Mononuclear cell (primary cell): ENCODE measurements around the gene NME4. TPM values are rescaled to one million over a fixed set of nuclear protein-coding genes. Genes with fewer than 3 reads are reported as not detected.
"Not testable (repeated sequence)": the region's sequence is repeated elsewhere in the genome, so short reads cannot be mapped to it uniquely, and the experiment has no call there.

Experiments used
- H3K27me3 ChIP-seq: 2 replicates; pipeline ENCODE4 v1.6.0; 2011; ENCODE audit warnings: low read length, control low read depth; ENCODE audit not compliant: insufficient read depth
- H3K4me1 ChIP-seq: 2 replicates; pipeline ENCODE4 v1.5.1; 2011; ENCODE audit warnings: mild to moderate bottlenecking, low read length, control low read depth; ENCODE audit not compliant: insufficient read depth
- H3K4me3 ChIP-seq: 2 replicates; pipeline ENCODE4 v1.5.1; 2011; ENCODE audit warnings: mild to moderate bottlenecking, low read length, moderate library complexity
- H3K9me3 ChIP-seq: 2 replicates; pipeline ENCODE4 v1.5.1; 2011; ENCODE audit warnings: low read depth, mild to moderate bottlenecking, control low read depth, low read length
- total RNA-seq: library from RNA; depleted of rRNA; stranded (reverse); fragments of >200 nt; gene quantifications from one replicate; pipeline ENCODE4 v1.2.3, GENCODE V29; 2012

The NME4 gene
- total RNA-seq, 1 donor = 15.0 TPM

GRCh38 chr16:398561-399339, 1.8 kb downstream of the NME4 start:
- Histone ChIP-seq H3K27me3 (no peaks in the 10 kb centered on the region), H3K4me3 (no peak overlapping the region), H3K4me1 (peaks cover 29% of the 10 kb centered on the region), H3K9me3 (no peaks in the 10 kb centered on the region)

GRCh38 chr16:399340-400019, 2.5 kb downstream of the NME4 start:
- H3K9me3 ChIP-seq = no peaks in the 10 kb centered on the region
- peaks cover 29% of the 10 kb centered on the region for H3K4me1 ChIP-seq
- H3K27me3 ChIP-seq = no peaks in the 10 kb centered on the region
- no peak overlapping the region for H3K4me3 ChIP-seq

- Histone ChIP-seq H3K4me3 (peak overlapping the region; percentile 83), H3K9me3 (no peaks in the 10 kb centered on the region), H3K4me1 (peaks cover 29% of the 10 kb centered on the region)
Measured at GRCh38 chr16:400061-400591, 3.1 kb downstream of the NME4 start.

GRCh38 chr16:401468-402348, 4.7 kb downstream of the NME4 start, which contains the start of gene DECR2:
Gene DECR2 (plus strand): TSS chr16:401885. CDS start chr16:401964, 79 bp downstream.
- H3K27me3 ChIP-seq = no peaks in the 10 kb centered on the region
- no peaks in the 10 kb centered on the region for H3K9me3 ChIP-seq
- peaks cover 22% of the 10 kb centered on the region for H3K4me1 ChIP-seq
- H3K4me3 ChIP-seq = peak within 1 kb of the TSS; percentile 83

More at GRCh38 chr16:400061-400591, 3.1 kb downstream of the NME4 start:
- no peaks in the 10 kb centered on the region for H3K27me3 ChIP-seq

- H3K4me1 ChIP-seq = peaks cover 14% of the 10 kb centered on the region
- H3K4me3 ChIP-seq = no peak overlapping the region
- H3K27me3 ChIP-seq = no peaks in the 10 kb centered on the region
- no peaks in the 10 kb centered on the region for H3K9me3 ChIP-seq
Measured at GRCh38 chr16:404971-405486, 8.0 kb downstream of the NME4 start.

DNA sequence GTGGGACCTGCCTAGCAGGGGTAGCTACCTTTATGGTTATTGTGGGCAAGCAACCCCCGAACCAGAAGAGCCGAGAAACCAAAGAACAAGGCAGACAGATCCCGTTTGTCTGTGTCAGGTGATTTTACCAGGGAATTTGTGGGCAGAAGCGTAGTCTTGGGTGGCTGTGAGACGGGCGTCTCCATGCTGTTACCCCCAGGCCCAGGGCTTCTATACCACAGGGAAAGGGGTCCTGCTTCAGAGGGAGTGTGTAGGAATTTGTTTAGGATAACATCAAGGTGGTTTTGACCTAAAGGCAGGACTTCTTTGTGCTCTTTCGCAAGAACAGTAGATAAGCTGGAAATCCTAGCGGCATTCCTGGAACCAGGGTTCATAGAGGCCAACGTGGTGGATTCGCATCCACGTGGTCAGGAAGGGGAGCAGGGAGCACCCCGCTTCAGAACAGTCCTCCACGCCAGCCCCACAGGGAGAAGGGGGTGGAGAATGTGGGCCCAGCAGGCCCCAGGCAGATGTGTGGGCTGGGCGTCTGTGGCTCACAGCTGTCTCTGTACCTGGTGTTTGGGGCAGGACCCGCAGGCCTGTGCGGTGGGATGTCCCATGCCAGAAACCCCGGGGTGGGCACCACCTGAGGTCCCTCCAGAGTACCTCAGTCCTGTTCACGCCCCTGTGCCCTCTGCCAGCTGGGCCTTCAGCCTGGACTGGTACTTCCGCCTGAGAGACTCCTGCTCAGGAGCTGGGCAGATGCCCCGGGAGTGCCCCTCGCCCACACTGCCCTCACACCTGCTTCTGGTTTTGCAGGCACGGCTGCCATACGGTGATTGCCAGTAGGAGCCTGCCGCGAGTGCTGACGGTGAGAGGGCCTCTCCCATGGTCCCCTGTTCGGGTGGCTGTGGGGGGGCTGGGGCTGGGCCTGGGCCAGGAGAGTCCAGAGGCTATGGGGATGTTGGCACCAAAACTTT, 8.8 kb downstream of the NME4 start:
- Histone ChIP-seq H3K4me1 (peaks cover 6% of the 10 kb centered on the region), H3K4me3 (no peak overlapping the region), H3K27me3 (no peaks in the 10 kb centered on the region), H3K9me3 (no peaks in the 10 kb centered on the region)

GRCh38 chr16:407253-407652, 10.3 kb downstream of the NME4 start:
- no peaks in the 10 kb centered on the region for H3K27me3 ChIP-seq
- peaks cover 2% of the 10 kb centered on the region for H3K4me1 ChIP-seq
- H3K9me3 ChIP-seq = no peaks in the 10 kb centered on the region
- no peak overlapping the region for H3K4me3 ChIP-seq

DNA sequence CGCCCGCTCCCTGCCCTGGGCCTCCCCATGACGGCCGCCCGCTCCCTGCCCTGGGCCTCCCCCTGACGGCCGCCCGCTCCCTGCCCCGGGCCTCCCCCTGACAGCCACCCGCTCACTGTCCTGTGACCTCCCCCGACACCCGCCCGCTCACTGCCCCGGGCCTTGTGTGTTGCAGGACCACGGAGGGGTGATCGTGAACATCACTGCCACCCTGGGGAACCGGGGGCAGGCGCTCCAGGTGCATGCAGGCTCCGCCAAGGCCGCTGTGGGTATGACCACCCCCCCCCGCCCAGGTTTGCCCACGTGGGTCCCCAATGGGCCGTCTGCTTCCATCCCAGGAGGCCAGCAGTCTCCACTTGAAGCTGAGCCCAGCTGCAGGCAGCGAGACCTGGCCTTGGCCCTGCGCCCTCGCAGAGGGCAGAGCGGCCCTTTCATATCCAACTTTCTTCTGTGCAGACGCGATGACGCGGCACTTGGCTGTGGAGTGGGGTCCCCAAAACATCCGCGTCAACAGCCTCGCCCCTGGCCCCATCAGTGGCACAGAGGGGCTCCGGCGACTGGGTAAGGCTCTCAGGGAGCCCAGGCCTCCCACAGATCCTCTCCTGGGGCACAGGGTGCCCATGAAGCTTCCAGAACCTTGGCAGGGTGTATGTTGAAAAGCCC, 13.6 kb downstream of the NME4 start:
- Histone ChIP-seq H3K4me3 (no peak overlapping the region), H3K9me3 (no peaks in the 10 kb centered on the region), H3K4me1 (no peaks in the 10 kb centered on the region), H3K27me3 (no peaks in the 10 kb centered on the region)

DNA sequence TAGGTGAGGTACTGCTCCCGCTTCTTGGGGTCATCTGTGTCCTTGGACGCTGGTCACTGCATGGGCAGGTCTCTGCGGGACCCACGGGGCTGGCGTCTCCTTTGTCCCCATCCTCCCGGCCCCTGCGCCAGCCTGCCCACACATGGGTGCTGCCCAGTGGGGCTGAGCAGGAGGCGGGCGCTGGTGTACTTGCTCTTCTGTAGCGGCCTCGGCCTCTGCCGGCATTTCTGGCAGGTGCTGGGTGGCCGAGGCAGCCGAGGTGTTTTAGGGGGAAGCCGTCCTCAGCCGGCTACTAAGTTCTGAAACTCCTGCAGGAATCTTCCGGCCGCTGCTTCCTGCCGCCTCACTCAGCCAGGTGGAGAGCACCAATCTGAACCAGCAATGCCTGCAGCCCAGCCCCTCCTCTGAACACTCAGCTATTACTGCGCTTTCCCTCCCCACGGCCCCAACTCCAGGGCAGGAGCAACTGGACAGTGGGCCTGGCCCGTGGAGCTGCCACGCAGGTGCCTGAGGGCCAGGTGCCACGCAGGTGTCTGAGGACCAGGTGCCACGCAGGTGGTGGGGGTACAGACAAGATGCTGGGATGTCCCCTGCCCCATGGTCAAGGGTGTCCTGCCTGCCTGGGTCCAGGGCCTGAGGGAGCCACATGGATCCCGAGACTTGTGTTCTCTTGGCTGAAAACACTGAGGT, 14.7 kb downstream of the NME4 start:
- no peaks in the 10 kb centered on the region for H3K9me3 ChIP-seq

GRCh38 chr16:414395-415169, 17.6 kb downstream of the NME4 start:
- no peaks in the 10 kb centered on the region for H3K27me3 ChIP-seq
- H3K4me1 ChIP-seq = no peaks in the 10 kb centered on the region
- H3K4me3 ChIP-seq = no peak overlapping the region
- no peaks in the 10 kb centered on the region for H3K9me3 ChIP-seq

More for the DNA sequence above, 14.7 kb downstream of the NME4 start:
- Histone ChIP-seq H3K4me3 (no peak overlapping the region), H3K27me3 (no peaks in the 10 kb centered on the region), H3K4me1 (no peaks in the 10 kb centered on the region)

GRCh38 chr16:415170-415498, 18.1 kb downstream of the NME4 start:
- not testable (repeated sequence) for H3K4me3 ChIP-seq, H3K9me3 ChIP-seq, H3K27me3 ChIP-seq, H3K4me1 ChIP-seq

DNA sequence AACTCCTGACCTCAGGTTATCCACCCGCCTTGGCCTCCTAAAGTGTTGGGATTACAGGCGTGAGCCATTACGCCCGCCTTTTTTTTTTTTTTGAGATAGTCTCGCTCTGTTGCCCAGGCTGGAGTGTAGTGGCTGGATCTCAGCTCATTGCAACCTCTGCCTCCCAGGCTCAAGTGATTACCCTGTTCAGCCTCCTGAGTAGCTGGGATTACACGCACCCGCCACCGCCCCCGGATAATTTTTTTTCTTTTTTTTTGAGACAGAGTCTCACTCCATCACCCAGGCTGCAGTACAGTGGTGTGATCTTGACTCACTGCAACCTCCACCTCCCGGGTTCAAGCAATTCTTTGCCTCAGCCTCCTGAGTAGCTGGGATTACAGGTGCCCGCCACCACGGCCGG, 25.2 kb downstream of the NME4 start:
- H3K4me1 ChIP-seq = peaks cover 23% of the 10 kb centered on the region
- not testable (repeated sequence) for H3K9me3 ChIP-seq, H3K27me3 ChIP-seq, H3K4me3 ChIP-seq
